LNCAP (cell line): ENCODE data around the gene CRYBG2.
A peak's percentile ranks its signal among the peaks of the same experiment; 100 is the strongest.

Source experiments
- CTCF ChIP-seq: fragments of 450-650 bp; IDR thresholded peaks from 2 replicates; pipeline ENCODE4 v1.5.1; 2017; ENCODE audit warnings: mild to moderate bottlenecking

Gene CRYBG2

GRCh38 chr1:26280333-26281042 lies 73.4 kb downstream of the CRYBG2 start:
- TF ChIP-seq CTCF: no peak

- peak; percentile 21; the same call in 1 of the 2 replicates for TF ChIP-seq CTCF
Observed at GRCh38 chr1:26279456-26280332, 74.2 kb downstream of the CRYBG2 start, which contains the start of gene SH3BGRL3. SH3BGRL3 (plus strand) TSS chr1:26280086; CDS start chr1:26280156, 70 bp downstream.

GRCh38 chr1:26278724-26279455 lies 75.0 kb downstream of the CRYBG2 start:
- TF ChIP-seq CTCF: no peak

- no peak for TF ChIP-seq CTCF
Observed at GRCh38 chr1:26278303-26278702, 75.6 kb downstream of the CRYBG2 start.

- TF ChIP-seq CTCF: no peak
Observed at GRCh38 chr1:26277719-26278118, 76.2 kb downstream of the CRYBG2 start.

- no peak for TF ChIP-seq CTCF
Observed at GRCh38 chr1:26277261-26277661, 76.7 kb downstream of the CRYBG2 start.

GRCh38 chr1:26276432-26276838 lies 77.5 kb downstream of the CRYBG2 start:
- no peak for TF ChIP-seq CTCF
